Activated T-cell treated with anti-CD3 and anti-CD28 coated beads for 4 hours (primary cell): Measurements from ENCODE around the gene MSANTD1.
"Not testable (repeated sequence)": the region's sequence is repeated elsewhere in the genome, so short reads cannot be mapped to it uniquely, and the experiment has no call there.

ENCODE experiments used
- DNase-seq: peaks from one replicate; pipeline ENCODE4 v3.0.0-alpha.2; 2020

Gene MSANTD1

DNA sequence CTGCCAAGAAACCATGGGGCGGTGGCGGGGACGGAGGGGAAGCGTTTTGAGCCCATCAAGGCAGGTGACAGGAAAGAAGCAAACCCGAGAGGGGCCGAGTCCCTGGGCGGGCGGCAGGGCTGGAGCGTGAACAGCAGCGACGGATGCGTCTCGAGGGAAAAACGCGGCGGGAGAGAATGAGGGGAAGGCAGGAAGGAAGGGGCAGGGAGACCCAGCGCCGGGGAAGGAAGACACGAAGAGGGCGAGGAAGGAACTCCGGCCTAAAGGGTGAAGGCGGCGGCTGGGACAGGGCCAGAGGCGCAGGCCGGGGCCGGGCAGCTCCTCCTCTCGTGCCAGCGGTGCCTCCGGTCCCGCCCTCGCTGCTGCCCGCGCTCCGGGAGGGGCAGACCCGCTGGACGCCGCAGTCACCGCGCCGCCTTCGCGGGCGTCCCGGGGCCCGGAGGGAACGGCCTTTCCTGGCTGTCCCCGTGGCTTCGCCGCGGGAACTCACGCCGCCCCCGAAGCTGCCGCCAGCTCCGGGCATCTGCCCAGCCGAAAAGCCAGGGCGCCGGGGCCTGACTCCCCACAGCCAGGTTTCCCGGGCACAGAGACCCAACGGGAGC lies 43.1 kb downstream of the MSANTD1 start:
- DNase-seq: no peak

DNA sequence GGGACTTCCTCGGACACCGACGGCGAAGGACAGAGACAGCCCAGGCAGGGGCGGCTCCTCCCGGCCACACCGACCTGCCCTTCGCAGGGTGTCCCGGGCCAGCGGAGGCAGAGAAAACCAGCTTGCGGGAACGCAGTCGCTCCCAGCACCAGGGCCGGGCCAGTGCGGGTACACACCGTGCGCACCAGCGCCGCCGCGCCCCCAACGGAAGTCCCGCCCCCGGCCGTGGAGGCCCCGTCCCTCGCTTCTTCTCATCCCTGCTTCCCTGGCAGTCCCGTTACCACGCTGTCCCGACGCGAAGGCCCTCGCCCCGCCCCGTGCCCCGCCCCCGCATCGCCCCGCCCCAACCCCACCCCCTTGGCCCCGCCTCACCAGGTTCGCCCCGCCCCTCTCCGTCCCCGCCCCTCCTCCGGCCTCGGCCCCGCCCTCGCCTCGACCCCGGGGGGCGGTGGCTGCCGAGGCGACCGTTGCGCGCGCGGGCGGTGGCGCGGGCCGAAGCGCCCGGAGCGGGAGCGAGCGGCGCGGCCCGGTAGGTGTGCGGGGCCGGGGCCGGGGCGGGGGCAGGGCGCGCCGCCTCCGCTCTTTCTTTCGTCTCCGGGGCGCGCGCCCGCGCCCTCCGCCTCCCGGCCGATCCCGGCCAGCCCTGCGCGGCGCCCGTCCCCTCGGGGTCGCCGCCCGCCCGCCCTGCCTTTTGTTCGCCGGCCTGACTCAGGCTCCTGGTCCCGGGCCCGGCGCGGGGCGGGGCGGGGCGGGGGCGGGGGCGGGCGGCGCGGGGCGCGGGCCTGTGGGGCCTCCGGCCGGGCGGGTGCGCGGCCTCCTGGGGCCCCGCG lies 43.8 kb downstream of the MSANTD1 start, which contains the start of gene RGS12:
TSS of gene RGS12 (plus strand) at position 451 of the 830 bp plus-strand sequence. CDS start 23,150 bp downstream, outside the sequence.
- peak; percentile 73 for DNase-seq

DNA sequence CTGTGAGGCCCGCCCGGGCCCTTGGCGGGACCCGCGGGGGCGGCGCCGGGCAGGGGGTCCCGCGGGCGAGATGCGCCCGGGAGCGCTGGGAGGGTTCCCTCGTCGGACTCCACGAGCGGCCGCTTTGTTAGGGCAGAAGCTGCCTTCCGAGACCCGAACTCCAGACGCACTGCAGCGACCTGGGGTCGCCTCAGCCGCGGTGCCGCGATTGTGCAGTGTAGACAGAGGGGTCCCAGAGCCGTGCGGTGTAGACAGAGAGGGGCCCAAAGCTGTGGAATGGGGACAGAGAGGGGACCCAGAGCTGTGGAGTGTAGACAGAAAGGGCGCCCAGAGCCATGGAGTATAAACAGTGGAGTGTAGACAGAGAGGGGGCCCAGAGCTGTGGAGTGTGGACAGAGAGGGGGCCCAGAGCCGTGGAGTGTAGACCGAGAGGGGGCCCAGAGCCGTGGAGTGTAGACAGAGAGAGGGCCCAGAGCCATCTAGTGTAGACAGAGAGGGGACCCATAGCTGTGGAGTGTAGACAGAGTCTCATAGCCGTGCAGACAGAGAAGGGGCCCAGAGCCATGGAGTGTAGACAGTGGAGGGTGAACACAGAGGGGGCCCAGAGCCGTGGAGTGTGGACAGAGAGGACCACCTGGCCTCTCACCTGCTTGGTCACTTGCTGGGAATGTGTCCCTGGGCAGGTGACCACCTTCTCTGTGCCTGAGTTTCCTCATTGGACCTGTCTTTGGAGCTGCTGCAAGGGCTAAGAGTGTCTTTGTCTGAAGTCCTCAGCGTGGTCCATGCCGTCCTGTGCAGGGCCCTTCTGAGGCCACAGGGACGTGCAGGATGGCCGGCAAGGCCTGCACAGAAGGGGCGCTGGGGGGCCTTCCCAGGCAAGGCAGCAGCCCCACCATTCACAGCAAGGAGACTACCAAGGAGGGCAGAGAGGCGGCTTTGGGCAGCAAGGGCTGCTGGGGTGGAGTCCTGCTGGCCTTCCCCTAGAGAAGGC lies 44.7 kb downstream of the MSANTD1 start:
- no peak for DNase-seq

DNA sequence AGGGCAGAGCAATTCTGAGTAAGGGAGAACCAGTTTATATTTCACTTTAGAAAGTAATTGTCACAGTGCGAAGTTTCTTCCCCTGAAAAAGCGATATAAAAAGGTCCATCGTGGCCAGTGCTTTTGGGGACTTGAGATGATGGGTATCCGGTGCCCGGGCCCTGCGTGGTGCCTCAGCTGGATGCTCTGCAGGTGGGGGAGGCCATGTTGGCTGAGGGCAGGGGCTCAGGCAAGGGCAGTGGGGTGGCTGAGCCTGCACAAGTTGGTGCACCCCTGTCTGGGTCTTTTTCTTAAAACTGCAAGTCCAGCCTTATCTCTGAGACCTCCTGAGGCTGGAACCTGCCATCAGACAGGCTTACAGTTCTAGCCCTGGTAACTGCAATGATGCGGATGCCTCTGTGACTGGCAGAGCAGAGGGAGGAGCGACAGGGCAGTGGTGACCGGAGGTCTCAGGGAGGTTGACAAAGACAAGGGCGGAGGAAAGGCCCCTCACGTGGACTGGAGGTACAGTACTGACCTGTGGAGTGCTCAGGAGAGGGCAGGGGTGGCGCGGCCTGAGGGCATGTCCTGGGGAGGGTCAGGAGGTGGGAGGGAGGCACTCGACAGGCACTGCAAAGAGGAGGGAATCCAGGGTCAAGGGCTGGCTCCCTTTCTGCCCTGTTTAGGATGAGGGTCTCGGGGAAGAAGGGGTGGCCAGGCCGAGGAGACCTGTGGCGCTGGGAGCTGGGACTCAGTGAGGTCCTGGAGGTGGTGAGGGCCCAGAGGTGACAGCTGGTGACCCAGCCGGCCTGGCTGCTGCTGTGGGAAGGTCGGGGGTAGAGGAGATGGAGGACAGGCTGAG lies 45.7 kb downstream of the MSANTD1 start:
- DNase-seq: no peak

DNA sequence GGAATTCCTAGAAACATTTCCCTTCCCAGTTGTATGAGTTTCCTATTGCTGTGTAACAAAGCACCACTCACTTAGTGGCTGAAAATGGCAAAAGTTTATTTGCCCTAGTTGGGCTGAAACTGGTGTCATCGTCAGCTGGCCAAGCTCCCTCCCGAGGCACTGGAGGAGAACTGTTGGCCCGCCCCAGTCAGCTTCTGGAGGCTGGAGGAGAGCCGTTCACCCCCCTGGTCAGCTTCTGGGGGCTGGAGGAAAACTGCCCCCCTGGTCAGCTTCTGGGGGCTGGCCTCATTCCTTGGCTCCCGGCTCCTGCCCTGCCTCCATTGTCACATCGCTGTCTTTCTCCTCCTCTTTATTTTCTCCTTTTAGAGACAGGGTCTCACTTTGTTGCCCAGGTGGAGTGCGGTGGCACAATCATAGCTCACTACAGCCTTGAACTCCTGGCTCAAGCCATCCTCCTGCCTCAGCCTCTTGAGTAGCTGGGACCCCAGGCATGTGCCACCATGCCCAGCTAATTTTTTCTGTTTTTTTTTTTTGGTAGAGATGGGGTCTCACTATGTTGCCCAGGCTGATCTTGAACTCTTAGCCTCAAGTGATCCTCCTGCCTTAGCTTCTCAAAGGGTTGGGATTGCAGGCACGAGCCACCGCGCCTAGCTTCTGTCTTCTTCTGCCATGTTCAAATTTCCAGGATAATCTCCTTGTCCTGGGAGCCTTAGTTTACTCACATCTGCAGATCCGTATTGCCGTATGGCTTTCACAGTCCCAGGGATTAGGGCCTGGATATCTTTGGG lies 47.1 kb downstream of the MSANTD1 start:
- no peak for DNase-seq

DNA sequence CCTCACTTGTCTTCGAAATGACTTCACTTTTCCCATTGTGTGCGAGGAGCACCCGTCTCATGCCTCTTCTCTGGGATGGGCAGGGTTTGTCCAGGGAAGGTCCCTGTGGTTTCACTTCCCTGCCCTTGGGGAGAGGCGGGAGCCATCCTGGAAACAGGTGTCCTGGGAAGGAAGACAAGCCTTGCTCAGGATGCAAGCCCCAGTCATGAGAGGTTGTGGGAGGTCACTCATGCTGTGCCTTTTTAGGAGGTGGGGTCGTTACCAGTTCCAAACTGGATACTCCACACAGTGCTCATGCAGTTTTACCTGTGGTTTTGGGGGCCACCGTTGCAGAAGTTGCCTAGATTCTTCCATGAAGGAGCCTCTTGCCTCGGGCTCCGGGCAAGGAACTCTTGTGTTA lies 47.7 kb downstream of the MSANTD1 start:
- no peak for DNase-seq

DNA sequence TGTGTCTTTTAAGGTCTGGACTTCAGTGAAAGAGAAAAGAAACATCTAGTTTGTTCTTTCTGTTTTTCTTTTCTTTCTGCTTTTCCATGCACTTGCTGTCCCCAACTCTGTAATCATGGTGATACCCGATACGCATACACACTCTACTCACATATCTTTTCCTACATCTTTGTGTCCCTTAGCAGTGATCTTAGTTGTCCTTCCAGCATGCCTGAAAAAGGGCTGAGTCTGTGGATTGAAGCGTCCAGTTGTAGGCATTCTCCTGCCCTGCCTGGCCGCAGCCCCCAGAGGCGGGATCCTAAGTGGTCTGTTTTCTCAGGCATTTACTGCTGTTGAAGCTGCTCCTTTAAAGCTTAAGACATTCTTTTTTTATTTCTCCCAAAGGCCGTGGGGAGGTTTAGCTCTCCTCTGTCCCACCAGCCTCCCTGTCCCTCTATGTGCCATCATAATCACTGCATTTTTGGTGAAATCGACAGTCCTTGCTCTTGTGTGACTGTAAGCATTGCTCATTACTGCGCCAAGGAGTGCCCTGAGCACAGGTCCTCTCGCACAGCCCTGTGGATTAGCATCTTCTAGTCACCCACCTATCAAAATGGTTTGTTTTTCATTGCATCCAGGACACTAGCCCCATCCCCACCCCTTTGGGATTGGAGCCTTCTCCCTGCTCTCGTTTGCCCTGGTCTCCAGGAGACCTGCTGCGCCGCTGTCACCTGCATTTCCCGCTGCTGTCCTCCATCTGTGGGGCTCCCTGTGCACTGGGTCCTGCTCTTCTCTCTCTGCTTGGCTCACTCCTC lies 48.3 kb downstream of the MSANTD1 start:
- DNase-seq: no peak

DNA sequence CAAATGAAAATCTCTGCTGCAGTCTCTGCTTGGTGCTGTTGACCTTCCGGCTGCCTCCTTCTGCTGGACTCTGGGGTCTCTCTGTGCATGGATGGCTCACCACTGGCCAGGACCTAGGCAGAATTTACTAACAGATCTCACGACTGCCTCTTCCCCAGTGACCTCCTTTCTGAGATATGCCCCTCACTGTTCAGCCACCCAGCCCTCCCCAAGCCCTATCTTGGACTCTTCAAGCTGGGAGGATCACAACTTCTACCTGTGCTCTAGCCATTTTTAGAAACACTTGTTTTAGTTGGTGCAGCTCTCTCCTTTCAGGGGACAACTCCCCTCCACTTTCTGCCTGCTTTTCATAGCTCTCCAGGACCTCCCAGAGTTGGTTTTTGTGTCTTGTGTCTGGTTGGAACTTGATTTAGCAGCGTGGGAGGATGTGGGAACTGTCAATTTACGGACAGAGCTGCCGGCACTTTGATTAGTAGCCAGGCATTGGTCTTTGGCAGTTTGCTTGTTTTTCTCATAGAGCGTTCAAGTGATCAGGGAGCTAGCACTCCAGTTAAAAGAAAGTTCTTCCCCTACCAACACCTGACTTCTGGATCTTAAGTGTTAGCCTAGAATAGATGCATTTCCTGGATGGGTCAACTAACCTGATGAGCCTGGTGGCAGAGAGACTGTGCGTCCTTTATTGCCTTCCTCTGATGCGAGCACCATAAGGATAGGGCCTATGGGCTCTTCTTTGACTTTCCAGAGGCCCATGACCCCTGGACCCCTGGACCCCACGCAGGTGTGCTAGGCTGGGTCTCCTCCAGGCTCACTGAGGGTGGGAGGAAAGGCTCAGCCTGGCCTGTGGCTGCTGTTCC lies 50.4 kb downstream of the MSANTD1 start:
- no peak for DNase-seq

DNA sequence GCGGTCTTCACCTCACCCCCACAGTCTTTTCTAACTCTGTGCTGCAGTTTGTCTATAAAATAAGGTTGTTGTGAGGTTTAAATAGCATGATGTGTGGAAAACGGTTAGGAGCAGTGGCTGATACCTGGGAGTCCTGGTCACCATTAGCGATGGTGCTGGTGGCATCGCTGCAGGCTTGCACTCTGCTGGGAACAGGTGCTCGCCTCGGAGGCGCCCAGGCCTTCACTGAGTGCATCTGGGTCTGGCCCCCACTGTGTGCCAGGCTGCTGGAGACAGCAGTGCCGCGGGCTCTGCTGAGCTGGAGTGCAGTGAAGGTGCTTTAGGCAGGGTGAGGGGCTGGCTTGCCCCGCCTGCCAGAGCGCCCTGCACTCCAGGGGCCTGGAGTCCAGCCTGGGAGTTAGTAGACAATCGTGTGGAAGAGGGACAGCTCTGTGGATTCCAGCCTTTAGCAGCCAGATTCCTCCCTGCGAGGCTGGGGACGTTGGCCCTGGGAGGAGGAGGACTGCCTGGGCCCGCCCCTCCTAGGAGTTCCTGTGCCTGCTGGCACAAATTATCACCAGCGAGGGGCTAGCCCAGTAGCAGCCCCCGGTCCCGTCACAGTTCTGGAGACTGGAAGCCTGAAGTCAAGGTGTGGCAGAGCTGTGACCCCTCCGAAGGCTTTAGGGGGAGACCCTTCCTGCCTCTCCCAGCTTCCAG lies 51.2 kb downstream of the MSANTD1 start:
- DNase-seq: no peak

DNA sequence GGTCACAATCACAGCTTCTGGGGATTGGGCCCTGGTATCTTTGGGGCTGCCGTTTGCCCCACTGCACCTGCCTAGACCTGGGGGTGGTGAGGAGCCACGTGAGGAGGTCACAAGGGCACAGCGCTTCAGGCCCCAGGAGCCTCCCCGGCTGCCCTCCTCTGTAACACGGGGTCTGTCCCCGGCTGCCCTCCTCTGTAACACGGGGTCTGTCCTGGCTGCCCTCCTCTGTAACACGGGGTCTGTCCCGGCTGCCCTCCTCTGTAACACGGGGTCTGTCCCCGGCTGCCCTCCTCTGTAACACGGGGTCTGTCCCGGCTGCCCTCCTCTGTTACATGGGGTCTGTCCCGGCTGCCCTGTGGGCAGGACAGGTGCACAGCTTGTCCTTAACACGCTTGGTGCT lies 51.9 kb downstream of the MSANTD1 start:
- DNase-seq: not testable (repeated sequence)

DNA sequence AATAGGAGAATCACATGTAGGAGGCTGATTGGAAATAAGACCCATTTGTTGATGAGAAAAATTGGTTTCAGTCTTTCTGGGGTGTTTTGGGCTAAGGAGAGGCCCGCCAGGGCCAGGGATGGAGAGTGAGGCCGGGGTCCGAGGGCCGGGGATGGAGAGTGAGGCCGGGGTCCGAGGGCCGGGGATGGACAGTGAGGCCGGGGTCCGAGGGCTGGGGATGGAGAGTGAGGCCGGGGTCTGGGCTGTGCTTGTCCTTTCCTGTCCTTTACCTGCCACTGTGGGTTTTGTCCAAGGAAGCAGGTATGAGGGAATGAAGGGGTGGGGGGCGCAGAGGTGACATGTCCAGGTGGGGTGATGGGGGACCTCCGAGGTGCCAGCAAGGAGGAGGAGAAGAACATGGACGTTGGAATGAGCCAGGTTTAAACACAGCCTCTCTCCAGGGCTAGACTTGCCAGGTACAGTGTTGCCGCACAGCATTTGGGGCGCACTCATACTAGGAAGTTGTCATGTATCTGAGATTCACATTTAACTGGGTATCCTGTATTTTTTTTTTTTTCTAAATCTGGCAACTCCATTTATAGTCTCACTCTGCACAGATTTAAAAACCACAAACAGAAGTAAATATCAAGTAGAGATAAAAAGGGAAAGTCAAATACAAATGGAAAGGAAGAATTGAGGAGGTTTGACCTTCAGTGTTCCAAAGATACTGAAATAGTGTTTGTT lies 52.7 kb downstream of the MSANTD1 start:
- DNase-seq: no peak

DNA sequence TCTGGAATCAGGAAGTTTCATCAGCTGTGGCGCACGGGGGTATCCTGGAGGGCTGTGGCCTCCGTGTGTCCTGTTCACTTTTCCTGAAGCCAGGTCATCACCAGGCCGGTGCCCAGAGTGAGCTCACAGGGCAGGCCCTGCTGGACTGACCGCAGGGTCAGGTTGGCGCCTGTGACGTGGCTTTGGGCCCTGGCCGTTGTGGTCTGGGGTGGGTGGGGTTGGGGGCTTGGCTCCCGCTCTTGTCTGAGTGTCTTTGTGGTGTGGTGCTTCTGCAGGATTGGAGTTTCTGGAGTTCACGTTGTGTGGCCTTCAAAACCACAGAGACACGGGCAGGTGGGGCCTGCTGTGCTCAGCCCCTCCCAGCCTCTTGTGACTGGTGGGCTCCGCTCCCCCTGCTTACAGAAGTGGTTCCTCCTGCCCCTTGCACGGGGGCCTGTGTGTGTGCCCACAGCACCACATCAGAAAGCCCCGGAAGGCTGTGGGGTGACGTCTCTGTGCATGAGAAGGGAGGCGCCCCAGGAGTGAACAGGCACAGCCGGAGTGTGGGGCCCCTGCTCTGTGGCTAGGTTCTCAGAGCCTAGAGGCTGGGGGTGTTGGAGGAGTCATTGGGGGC lies 53.3 kb downstream of the MSANTD1 start:
- DNase-seq: peak; percentile 51

DNA sequence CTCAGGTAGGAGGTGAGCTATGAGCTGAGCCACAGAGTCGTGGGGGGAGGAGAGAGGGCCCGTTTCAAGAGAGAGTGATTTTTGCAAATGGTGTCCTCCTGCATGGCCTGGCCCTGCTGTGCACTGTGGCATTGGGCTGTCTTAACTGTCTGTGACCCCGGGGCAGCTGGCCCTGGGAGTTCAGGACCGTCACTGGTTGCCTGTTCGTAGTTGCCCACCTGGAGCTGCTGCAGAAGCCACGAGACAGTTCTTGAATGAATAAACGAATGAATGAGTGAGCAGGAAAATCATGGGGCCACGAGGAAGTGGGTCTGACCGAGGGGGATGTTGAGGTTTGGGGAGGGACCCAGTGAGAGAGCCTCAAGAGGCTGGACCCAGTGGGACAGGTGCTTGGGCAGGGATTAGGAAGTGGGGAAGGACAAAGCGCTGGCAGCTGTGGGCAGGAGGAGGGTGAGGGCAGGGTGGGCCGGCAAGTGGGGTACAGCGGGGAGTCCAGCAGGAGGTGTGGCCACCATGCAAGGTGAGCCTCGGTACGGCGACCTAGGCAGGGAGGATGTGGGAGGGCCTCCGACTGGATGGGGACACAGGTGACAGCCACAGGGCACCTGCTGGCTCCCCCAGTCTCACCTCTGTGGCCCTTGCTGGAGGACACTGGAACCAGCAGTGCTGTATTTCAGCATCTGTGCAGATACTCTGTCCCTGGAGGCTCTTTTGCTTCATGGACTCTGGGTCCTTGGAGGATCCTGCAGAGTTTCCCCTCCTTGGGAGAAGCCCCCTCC lies 54.0 kb downstream of the MSANTD1 start:
- no peak for DNase-seq

DNA sequence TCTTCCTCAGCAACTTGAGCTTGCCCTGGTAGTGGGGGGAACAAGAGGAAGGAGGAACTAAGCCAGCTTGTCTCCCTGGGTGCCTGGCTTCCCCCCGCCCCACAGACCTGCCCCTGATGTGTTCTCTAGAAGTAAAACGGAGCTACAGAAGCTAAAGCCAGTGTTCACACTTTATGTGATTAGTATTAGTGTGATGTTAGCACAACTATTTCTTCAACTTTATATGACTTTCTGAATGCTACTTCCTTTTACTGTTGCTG lies 54.5 kb downstream of the MSANTD1 start:
- no peak for DNase-seq

DNA sequence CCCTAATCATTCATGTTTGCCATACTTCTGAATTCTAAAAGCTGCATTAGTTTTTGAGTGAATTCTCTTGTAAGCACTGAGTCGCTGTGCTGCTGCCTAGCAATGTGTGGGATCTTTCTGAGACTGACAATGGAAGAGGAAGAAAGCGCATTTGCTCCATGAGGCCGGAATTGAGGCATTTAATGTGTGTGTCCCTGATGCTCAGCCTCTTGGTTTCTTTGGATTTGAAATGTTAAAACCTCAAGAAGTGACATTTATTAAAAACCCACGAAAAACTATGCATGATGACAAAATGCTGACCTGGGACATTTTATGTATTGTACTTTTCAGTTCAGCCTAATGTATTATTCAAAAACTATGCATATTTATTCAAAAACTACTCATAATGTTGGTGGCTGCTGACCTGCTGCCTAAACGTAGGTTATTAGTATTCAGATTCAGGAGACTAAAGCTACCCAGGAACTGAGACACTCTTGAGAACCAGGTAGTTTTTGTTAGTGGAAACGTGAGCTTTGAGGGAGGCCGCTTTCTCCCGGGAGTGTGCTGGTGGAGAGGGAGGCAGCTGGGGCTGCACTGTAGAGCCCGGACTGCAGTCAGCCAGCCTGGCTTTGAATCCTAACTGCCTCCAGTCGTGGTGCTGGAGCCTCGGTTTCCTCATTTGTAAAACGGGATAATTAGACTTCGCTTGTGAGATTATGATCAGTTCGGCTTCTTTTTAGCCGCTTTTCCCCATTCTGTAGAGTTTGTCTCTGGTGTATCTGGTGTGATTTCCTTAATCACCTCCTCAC lies 55.2 kb downstream of the MSANTD1 start:
- no peak for DNase-seq
